ENCODE measurements around the gene SNAPC1.

The SNAPC1 gene

GRCh38 chr14:61837336-61838229, 75.4 kb downstream of the SNAPC1 start (continued):
- TF ChIP-seq, protein P1, sequence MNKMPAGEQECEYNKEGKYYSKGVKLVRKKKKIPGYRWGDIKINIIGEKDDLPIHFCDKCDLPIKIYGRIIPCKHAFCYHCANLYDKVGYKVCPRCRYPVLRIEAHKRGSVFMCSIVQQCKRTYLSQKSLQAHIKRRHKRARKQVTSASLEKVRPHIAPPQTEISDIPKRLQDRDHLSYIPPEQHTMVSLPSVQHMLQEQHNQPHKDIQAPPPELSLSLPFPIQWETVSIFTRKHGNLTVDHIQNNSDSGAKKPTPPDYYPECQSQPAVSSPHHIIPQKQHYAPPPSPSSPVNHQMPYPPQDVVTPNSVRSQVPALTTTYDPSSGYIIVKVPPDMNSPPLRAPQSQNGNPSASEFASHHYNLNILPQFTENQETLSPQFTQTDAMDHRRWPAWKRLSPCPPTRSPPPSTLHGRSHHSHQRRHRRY (tag by site-specific recombination; IDR thresholded peaks at IDR 0.05): no peak
- no peak for TF ChIP-seq MEIS1 (CRISPR knock-in tag; IDR thresholded peaks at IDR 0.05; ENCODE audit: borderline replicate concordance)
- TF ChIP-seq INSM2 (tag by site-specific recombination; IDR thresholded peaks at IDR 0.05): peak; percentile 94
- TF ChIP-seq CTCF (tag by site-specific recombination; IDR thresholded peaks at IDR 0.05): peak; percentile 79

DNA sequence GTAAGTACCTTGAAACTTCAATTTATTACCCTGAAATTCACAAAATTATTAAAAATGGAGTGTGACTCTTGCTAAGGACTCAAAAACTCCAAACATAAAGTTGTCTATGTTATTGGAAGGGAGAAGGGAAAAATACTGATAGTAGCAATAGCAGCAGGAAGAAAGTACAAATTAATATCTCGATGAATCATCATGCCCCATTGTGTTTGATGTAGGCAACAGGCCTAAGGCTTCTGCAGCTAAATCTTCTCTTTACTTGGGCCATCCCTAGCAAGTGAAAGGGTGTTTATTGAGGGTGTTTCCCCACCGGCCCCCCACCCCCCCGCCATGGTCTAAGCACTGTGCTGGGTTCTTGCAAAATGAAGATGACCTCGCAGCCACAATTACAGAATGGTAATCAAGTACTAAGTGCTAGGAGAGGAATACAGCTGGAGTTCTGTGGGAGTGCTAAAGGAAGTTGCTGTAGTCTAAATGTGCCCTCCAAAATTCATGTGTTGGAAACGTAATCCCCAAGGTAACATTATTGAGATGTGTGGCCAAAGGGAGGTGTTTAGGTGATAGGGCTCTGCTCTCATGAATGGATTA, 76.5 kb downstream of the SNAPC1 start:
- CTCF ChIA-PET: interaction anchor here (0.6 to 3.3 kb wide), 6 partner anchors 20 to 382 kb away, joined by 3 to 67 read pairs (median 5); no protein-coding TSS in a partner anchor

GRCh38 chr14:61839507-61839906, 77.3 kb downstream of the SNAPC1 start:
- no peak overlapping the region for H3K27ac ChIP-seq (ENCODE audit: extremely low read depth, low read depth, low read length)
- H3K9me3 ChIP-seq (ENCODE audit: control insufficient read depth, insufficient read depth, low read depth, low read length): no peaks in the 10 kb centered on the region
- CTCF ChIA-PET: no interaction called here
- POLR2A ChIA-PET: no interaction called here
- no peaks in the 10 kb centered on the region for H3K4me1 ChIP-seq (ENCODE audit: control insufficient read depth, insufficient read depth, low read length)
- H3K36me3 ChIP-seq (ENCODE audit: control insufficient read depth in 2 of 2, insufficient read depth in 1 of 2, low read length in 2 of 2): no peaks in the 10 kb centered on the region
- no peak overlapping the region for H3K4me3 ChIP-seq (ENCODE audit: low read depth, low read length)
- TF ChIP-seq FEZF1 (tag by site-specific recombination; IDR thresholded peaks at IDR 0.05) (no peak), MZF1 (tag by site-specific recombination; IDR thresholded peaks at IDR 0.05; ENCODE audit: borderline replicate concordance) (no peak), ZNF292 (tag by site-specific recombination; IDR thresholded peaks at IDR 0.05; ENCODE audit: borderline replicate concordance, low read depth) (no peak), ZNF335 (tag by site-specific recombination; conservative IDR thresholded peaks at IDR 0.05) (no peak), SCRT1 (tag by site-specific recombination; IDR thresholded peaks at IDR 0.05; ENCODE audit: borderline replicate concordance) (no peak), ZNF211 (tag by site-specific recombination; IDR thresholded peaks at IDR 0.05; ENCODE audit: low read depth) (no peak), ZNF654 (tag by site-specific recombination; IDR thresholded peaks at IDR 0.05; ENCODE audit: low read depth) (no peak), ZNF10 (tag by site-specific recombination; IDR thresholded peaks at IDR 0.05) (no peak), ZNF624 (tag by site-specific recombination; IDR thresholded peaks at IDR 0.05) (no peak), REST (tag by site-specific recombination; IDR thresholded peaks at IDR 0.05) (no peak), ZSCAN23 (tag by site-specific recombination; IDR thresholded peaks at IDR 0.05) (no peak)
- TF ChIP-seq, protein P2, sequence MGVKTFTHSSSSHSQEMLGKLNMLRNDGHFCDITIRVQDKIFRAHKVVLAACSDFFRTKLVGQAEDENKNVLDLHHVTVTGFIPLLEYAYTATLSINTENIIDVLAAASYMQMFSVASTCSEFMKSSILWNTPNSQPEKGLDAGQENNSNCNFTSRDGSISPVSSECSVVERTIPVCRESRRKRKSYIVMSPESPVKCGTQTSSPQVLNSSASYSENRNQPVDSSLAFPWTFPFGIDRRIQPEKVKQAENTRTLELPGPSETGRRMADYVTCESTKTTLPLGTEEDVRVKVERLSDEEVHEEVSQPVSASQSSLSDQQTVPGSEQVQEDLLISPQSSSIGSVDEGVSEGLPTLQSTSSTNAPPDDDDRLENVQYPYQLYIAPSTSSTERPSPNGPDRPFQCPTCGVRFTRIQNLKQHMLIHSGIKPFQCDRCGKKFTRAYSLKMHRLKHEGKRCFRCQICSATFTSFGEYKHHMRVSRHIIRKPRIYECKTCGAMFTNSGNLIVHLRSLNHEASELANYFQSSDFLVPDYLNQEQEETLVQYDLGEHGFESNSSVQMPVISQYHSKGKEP (tag by site-specific recombination; IDR thresholded peaks at IDR 0.05): no peak

More for the DNA sequence above, 76.5 kb downstream of the SNAPC1 start:
- POLR2A ChIA-PET: no interaction called here
- no peak for TF ChIP-seq ZNF510 (tag by site-specific recombination; IDR thresholded peaks at IDR 0.05; ENCODE audit: insufficient replicate concordance)
- TF ChIP-seq ZIC2 (tag by site-specific recombination; IDR thresholded peaks at IDR 0.05): no peak
- no peak for TF ChIP-seq ZNF211 (tag by site-specific recombination; IDR thresholded peaks at IDR 0.05; ENCODE audit: low read depth)
- TF ChIP-seq ZNF621 (tag by site-specific recombination; IDR thresholded peaks at IDR 0.05): no peak
- TF ChIP-seq ZNF114 (tag by site-specific recombination; IDR thresholded peaks at IDR 0.05): no peak
- TF ChIP-seq ZNF248 (tag by site-specific recombination; IDR thresholded peaks at IDR 0.05): no peak
- no peak for TF ChIP-seq ZNF488 (tag by site-specific recombination; IDR thresholded peaks at IDR 0.05)
- TF ChIP-seq KLF10 (tag by site-specific recombination; IDR thresholded peaks at IDR 0.05): no peak
- no peaks in the 10 kb centered on the region for H3K4me1 ChIP-seq (ENCODE audit: control insufficient read depth, insufficient read depth, low read length)
- H3K36me3 ChIP-seq (ENCODE audit: control insufficient read depth in 2 of 2, insufficient read depth in 1 of 2, low read length in 2 of 2): no peaks in the 10 kb centered on the region
- H3K27ac ChIP-seq (ENCODE audit: extremely low read depth, low read depth, low read length): no peak overlapping the region
- no peaks in the 10 kb centered on the region for H3K9me3 ChIP-seq (ENCODE audit: control insufficient read depth, insufficient read depth, low read depth, low read length)
- no peak overlapping the region for H3K4me3 ChIP-seq (ENCODE audit: low read depth, low read length)

Measured in HEK293 (cell line).